Mesothelial cell of epicardium (in vitro differentiated cells): ENCODE measurements around the gene SHISA3. TPM values are rescaled to one million over a fixed set of nuclear protein-coding genes. Genes with fewer than 3 reads are reported as not detected.
A peak's percentile ranks its signal among the peaks of the same experiment; 100 is the strongest.

Experiments
- DNase-seq, 2 experiments: peaks; one replicate each; pipeline ENCODE4 v3.0.0; 2021; ENCODE audit warnings: low spot score in 2 of 2; ENCODE audit not compliant: unreplicated experiment in 2 of 2
- H3K27ac Mint-ChIP-seq: 2 replicates; pipeline ENCODE4 v1.8.0; 2021; ENCODE audit warnings: mixed read lengths
- H3K27me3 Mint-ChIP-seq: 2 replicates; pipeline ENCODE4 v1.8.0; 2021; ENCODE audit warnings: low read depth, mixed read lengths
- H3K36me3 Mint-ChIP-seq: 2 replicates; pipeline ENCODE4 v1.8.0; 2021; ENCODE audit warnings: mixed read lengths
- H3K4me1 Mint-ChIP-seq: 2 replicates; pipeline ENCODE4 v1.8.0; 2021; ENCODE audit warnings: mixed read lengths
- H3K4me3 Mint-ChIP-seq: 2 replicates; pipeline ENCODE4 v1.8.0; 2021; ENCODE audit warnings: mild to moderate bottlenecking, moderate library complexity, mixed read lengths
- H3K9me3 Mint-ChIP-seq: 2 replicates; pipeline ENCODE4 v1.8.0; 2021; ENCODE audit warnings: mixed read lengths
- CTCF ChIP-seq: fragments of 200-600 bp; sonication (generic); IDR thresholded peaks from one replicate; pipeline ENCODE4 v1.5.0; 2021; ENCODE audit warnings: antibody characterized with exemption; ENCODE audit not compliant: unreplicated experiment
- total RNA-seq: library from RNA; stranded (reverse); gene quantifications from 3 replicates; pipeline ENCODE4 v1.2.1, GENCODE V29; 2021

The SHISA3 gene
- total RNA-seq, 1 donor from 2014 or later = 3.2 TPM

GRCh38 chr4:42399393-42399792 is 2.1 kb downstream of the SHISA3 start:
- H3K27me3 Mint-ChIP-seq = peaks cover 93% of the 10 kb centered on the region
- no peaks in the 10 kb centered on the region for H3K36me3 Mint-ChIP-seq
- H3K9me3 Mint-ChIP-seq = no peaks in the 10 kb centered on the region
- DNase-seq = no peak
- peak overlapping the region; percentile 70 for H3K4me3 Mint-ChIP-seq
- TF ChIP-seq CTCF = no peak
- H3K27ac Mint-ChIP-seq = no peak overlapping the region
- H3K4me1 Mint-ChIP-seq = peaks cover 30% of the 10 kb centered on the region

GRCh38 chr4:42401171-42401570 is 3.9 kb downstream of the SHISA3 start:
- Mint-ChIP-seq H3K36me3 (no peaks in the 10 kb centered on the region), H3K27me3 (peaks cover 93% of the 10 kb centered on the region), H3K4me1 (peaks cover 30% of the 10 kb centered on the region), H3K9me3 (no peaks in the 10 kb centered on the region), H3K4me3 (no peak overlapping the region), H3K27ac (no peak overlapping the region)
- TF ChIP-seq CTCF = no peak
- no peak for DNase-seq

GRCh38 chr4:42404001-42404400 is 6.7 kb downstream of the SHISA3 start:
- H3K27me3 Mint-ChIP-seq = peaks cover 67% of the 10 kb centered on the region

GRCh38 chr4:42410446-42410845 is 13.2 kb downstream of the SHISA3 start:
- no peak overlapping the region for H3K27ac Mint-ChIP-seq
- H3K4me1 Mint-ChIP-seq = peaks cover 40% of the 10 kb centered on the region

More at GRCh38 chr4:42404001-42404400, 6.7 kb downstream of the SHISA3 start:
- no peak overlapping the region for H3K27ac Mint-ChIP-seq
- peaks cover 8% of the 10 kb centered on the region for H3K4me1 Mint-ChIP-seq
- H3K9me3 Mint-ChIP-seq = no peaks in the 10 kb centered on the region
- no peak overlapping the region for H3K4me3 Mint-ChIP-seq
- TF ChIP-seq CTCF = no peak
- no peak for DNase-seq
- no peaks in the 10 kb centered on the region for H3K36me3 Mint-ChIP-seq

GRCh38 chr4:42411803-42412202 is 14.5 kb downstream of the SHISA3 start:
- no peak overlapping the region for H3K27ac Mint-ChIP-seq
- no peak for TF ChIP-seq CTCF

More at GRCh38 chr4:42410446-42410845, 13.2 kb downstream of the SHISA3 start:
- Mint-ChIP-seq H3K4me3 (no peak overlapping the region), H3K27me3 (peaks cover 10% of the 10 kb centered on the region), H3K9me3 (no peaks in the 10 kb centered on the region), H3K36me3 (no peaks in the 10 kb centered on the region)
- TF ChIP-seq CTCF = no peak
- DNase-seq = no peak

GRCh38 chr4:42412251-42412650 is 15.0 kb downstream of the SHISA3 start:
- peaks cover 2% of the 10 kb centered on the region for H3K27me3 Mint-ChIP-seq
- no peak for DNase-seq
- H3K4me3 Mint-ChIP-seq = no peak overlapping the region
- no peaks in the 10 kb centered on the region for H3K9me3 Mint-ChIP-seq
- no peak overlapping the region for H3K27ac Mint-ChIP-seq
- TF ChIP-seq CTCF = no peak
- peaks cover 53% of the 10 kb centered on the region for H3K4me1 Mint-ChIP-seq
- no peaks in the 10 kb centered on the region for H3K36me3 Mint-ChIP-seq

More at GRCh38 chr4:42411803-42412202, 14.5 kb downstream of the SHISA3 start:
- H3K4me1 Mint-ChIP-seq = peaks cover 51% of the 10 kb centered on the region
- no peak for DNase-seq
- no peaks in the 10 kb centered on the region for H3K36me3 Mint-ChIP-seq
- H3K4me3 Mint-ChIP-seq = no peak overlapping the region
- H3K9me3 Mint-ChIP-seq = no peaks in the 10 kb centered on the region
- H3K27me3 Mint-ChIP-seq = peaks cover 2% of the 10 kb centered on the region
